ENCODE results near the gene RSBN1.
"Not testable (repeated sequence)": the region's sequence is repeated elsewhere in the genome, so short reads cannot be mapped to it uniquely, and the experiment has no call there.

The RSBN1 gene

DNA sequence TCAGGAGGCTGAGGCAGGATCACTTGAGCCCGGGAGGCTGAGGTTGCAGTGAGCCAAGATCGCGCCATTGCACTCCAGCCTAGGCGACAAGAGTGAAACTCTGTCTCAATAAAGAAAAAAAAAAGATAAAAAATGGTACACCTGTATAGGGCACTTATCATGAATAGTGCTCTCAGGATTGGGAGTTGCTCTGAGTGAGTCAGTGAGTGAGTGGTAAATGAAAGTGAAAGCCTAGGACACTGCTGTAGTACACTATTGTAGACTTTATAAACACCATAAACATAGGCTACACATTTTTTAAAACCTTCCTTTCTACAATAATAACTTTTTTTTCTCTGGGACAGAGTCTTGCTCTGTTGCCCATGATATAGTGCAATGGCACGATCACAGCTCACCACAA lies 69.8 kb downstream of the RSBN1 start:
- no peak for DNase-seq (ENCODE audit: low read depth in 2 of 2)

DNA sequence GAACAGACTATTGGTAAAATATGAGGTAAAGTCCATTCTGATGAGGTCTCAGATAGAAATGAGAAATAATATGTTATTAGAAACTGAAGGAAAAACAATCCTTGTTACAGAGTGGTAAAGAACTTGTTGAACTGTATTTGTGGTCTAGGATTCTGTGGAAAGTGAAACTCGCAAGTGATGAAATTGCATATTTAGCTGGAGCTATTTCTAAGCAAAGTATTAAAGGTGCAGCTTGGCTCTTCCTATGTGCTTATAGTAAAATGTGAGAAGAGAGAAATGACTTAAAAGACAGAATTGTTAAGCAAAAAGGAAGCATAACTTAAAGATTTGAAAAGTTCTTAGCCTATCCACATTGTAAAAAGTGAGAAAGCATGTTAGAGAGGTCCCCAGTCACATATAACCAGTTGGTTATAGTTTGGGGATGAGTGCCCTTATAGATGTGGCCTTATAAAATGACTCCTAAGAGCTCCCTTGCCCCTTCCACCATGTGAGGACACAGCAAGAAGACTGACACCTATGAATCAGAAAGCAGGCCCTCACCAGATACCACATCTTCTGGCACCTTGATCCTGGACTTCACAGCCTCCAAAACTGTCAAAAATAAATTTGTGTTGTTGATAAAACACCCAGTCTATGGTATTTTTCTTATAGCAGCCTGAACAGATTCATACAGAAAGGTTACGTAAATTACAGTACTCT lies 77.8 kb downstream of the RSBN1 start:
- no peak for DNase-seq (ENCODE audit: low read depth in 2 of 2)

DNA sequence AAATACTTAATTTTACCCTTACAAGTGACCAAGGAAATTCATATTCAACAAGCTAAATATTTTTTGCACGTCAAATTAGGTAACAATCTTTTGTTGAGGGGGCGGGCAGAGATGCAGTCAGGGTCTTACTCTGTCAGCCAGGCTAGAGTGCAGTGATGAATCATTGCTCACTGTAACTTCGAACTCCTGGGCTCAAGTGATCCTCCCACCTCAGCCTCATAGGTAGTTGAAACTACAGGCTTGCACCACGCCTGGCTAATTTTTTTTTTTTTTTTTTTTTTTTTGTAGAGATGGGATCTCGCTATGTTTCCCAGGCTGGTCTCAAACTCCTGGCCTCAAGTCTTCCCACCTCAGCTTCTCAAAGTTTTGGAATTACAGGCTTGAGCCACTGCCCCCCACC lies 79.5 kb downstream of the RSBN1 start:
- no peak for DNase-seq (ENCODE audit: low read depth in 2 of 2)

DNA sequence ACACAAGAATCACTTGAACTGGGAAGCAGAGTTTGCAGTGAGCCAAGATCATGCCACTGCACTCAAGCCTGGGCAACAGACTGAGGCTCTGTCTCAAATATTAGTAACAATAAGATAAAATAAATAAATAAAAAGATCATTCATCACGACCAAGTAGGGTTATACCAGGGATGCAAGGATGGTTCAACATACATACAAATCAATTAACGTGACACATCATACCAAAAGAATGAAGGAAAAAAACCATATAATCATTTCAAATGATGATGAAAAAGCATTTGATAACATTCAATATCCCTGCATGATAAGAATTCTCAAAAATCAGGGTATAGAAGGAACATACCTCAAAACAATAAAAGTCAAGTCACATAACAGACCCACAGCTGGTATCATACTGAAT lies 91.3 kb downstream of the RSBN1 start:
- no peak for DNase-seq (ENCODE audit: low read depth in 2 of 2)

DNA sequence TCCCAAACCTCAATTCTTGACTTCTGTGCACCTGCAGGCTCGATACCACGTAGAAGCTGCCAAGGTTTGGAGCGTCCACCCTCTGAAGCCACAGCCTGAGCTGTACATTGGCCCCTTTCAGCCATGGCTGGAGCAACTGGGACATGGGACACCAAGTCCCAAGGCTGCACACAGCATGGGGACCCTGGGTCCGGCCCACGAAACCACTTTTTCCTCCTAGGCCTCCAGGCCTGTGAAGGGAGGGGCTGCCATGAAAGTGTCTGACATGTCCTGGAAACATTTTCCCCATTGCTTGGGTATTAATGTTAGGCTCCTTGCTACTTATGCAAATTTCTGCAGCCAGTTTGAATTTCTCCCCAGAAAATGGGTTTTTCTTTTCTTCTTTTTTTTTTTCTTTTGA lies 93.7 kb downstream of the RSBN1 start:
- DNase-seq (ENCODE audit: low read depth in 2 of 2) = not testable (repeated sequence)

- DNase-seq (ENCODE audit: low read depth in 2 of 2) = not testable (repeated sequence)
Observed at GRCh38 chr1:113717506-113717905, 94.8 kb downstream of the RSBN1 start.

DNA sequence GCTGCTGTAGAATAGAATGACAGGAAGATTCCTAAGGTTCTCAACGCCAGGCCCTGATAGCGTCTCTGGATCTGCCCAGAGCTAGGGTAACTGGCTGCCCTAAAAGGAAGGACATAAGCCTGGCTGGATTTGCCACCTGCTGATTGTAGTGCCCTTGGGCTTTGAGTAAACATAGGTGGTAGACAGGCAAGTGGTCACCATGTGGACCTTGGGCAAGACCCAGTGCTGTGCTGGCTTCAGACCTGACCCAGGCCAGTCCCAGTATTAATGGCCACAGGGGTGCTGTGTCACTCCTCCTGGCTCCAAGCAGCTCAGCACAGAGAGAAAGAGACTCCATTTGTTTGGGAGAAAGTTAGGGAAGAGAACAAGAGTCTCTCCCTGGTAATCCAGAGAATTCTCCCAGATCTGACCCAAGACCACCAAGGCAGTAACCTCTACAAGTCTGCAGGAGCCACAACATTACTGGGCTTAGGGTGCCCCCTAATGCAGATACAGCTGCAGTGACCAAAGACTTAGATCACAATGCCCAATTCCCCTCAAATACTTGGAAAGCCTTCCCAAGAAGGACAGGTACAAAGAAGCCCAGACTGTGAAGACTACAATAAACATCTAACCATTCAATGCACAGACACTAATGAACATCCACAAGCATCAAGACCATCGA lies 97.5 kb downstream of the RSBN1 start:
- no peak for DNase-seq (ENCODE audit: low read depth in 2 of 2)
